OCI-LY7 (cell line): Measurements from ENCODE around the gene AOPEP. TPM values are rescaled to one million over a fixed set of nuclear protein-coding genes. Genes with fewer than 3 reads are reported as not detected.

ENCODE experiments used
- BruUV-seq: library from RNA; stranded (reverse); fragments of 400-500 nt; replicated peaks from 2 replicates; lab custom pipeline; 2021; lab: Mats Ljungman, UMichigan
- CTCF ChIA-PET: fragments of 300-600 bp; sonication (Branson Sonifier 250); formaldehyde crosslinking; loops from one replicate; lab custom pipeline; 2022; ENCODE audit warnings: antibody characterized with exemption; ENCODE audit not compliant: unreplicated experiment; lab: Charles Lee
- POLR2A ChIA-PET: fragments of 300-600 bp; sonication (Branson Sonifier 250); formaldehyde crosslinking; loops from one replicate; lab custom pipeline; 2022; ENCODE audit warnings: antibody characterized with exemption; lab: Charles Lee
- DNase-seq: peaks from one replicate; pipeline ENCODE4 v3.0.0-alpha.2; 2015; ENCODE audit warnings: low spot score
- H2AFZ ChIP-seq: fragments of 200-600 bp; sonication (generic), shearing (Covaris generic); 2 replicates; pipeline ENCODE4 v1.6.1; 2014; ENCODE audit warnings: mild to moderate bottlenecking, antibody characterized with exemption, low read length, moderate library complexity
- H3K27ac ChIP-seq: fragments of 200-600 bp; sonication (generic); 2 replicates; pipeline ENCODE4 v1.5.1; 2014; ENCODE audit warnings: mixed run types, low read depth, mild to moderate bottlenecking, moderate library complexity, low read length, inconsistent platforms; ENCODE audit not compliant: poor library complexity, severe bottlenecking
- H3K36me3 ChIP-seq: fragments of 200-600 bp; sonication (generic); 2 replicates; pipeline ENCODE4 v1.6.1; 2014; ENCODE audit warnings: mild to moderate bottlenecking, antibody characterized with exemption, low read length, moderate library complexity, mixed read lengths; ENCODE audit not compliant: insufficient read depth
- H3K4me1 ChIP-seq: fragments of 200-600 bp; sonication (generic); 2 replicates; pipeline ENCODE4 v1.5.1; 2014; ENCODE audit warnings: mild to moderate bottlenecking, low read length; ENCODE audit not compliant: insufficient read depth, poor library complexity, severe bottlenecking
- H3K4me2 ChIP-seq: fragments of 200-600 bp; sonication (generic); 2 replicates; pipeline ENCODE4 v1.6.1; 2014; ENCODE audit warnings: mild to moderate bottlenecking, low read length
- H3K4me3 ChIP-seq: fragments of 200-600 bp; sonication (generic); 2 replicates; pipeline ENCODE4 v1.5.1; 2014; ENCODE audit warnings: mild to moderate bottlenecking, low read depth, low read length; ENCODE audit not compliant: poor library complexity, severe bottlenecking
- H3K79me2 ChIP-seq: fragments of 200-600 bp; sonication (generic); 2 replicates; pipeline ENCODE4 v1.6.1; 2016; ENCODE audit warnings: low read depth, mild to moderate bottlenecking, low read length, moderate library complexity, mixed read lengths; ENCODE audit not compliant: insufficient read depth
- H3K9me2 ChIP-seq: fragments of 200-600 bp; sonication (generic); 2 replicates; pipeline ENCODE4 v1.6.1; 2016; ENCODE audit warnings: mild to moderate bottlenecking, low read length, mixed read lengths; ENCODE audit not compliant: insufficient read depth
- H3K9me3 ChIP-seq: fragments of 200-600 bp; sonication (generic); 2 replicates; pipeline ENCODE4 v1.6.1; 2014; ENCODE audit warnings: mild to moderate bottlenecking, mixed run types, low read length, mixed read lengths
- H4K20me1 ChIP-seq: fragments of 200-600 bp; sonication (generic); 2 replicates; pipeline ENCODE4 v1.6.1; 2014; ENCODE audit warnings: mild to moderate bottlenecking, antibody characterized with exemption, low read length, moderate library complexity, mixed read lengths; ENCODE audit not compliant: insufficient read depth
- CTCF ChIP-seq: fragments of 200-600 bp; sonication (generic); conservative IDR thresholded peaks from 2 replicates; pipeline ENCODE4 v1.5.1; 2014; ENCODE audit warnings: mild to moderate bottlenecking, antibody characterized with exemption, low read length, moderate library complexity, mixed read lengths
- EZH2phosphoT487 ChIP-seq: fragments of 200-600 bp; sonication (generic); IDR thresholded peaks from 2 replicates; pipeline ENCODE4 v1.6.1; 2018; ENCODE audit warnings: low read depth, borderline replicate concordance, mild to moderate bottlenecking, mixed run types, antibody characterized with exemption, low read length, moderate library complexity, mixed read lengths
- intact Hi-C: fragments of 100-400 bp; cut with micrococcal nuclease; formaldehyde crosslinking; loops from one replicate; pipeline ENCODE4 v1.10.0; 2022; ENCODE audit not compliant: unreplicated experiment
- total RNA-seq, 2 experiments: library from RNA; depleted of rRNA in 1 of 2; stranded (reverse); fragments of >200 nt in 1 of 2; shearing (Covaris generic) in 1 of 2; gene quantifications; 2 replicates each; pipeline ENCODE4 v1.2.3, GENCODE V29; 2014 to 2022

Gene AOPEP
- total RNA-seq, 2 experiments from 2014 or later = 17.3 to 24.3 TPM

- no peak for DNase-seq
- Histone ChIP-seq H3K79me2 (no peaks in the 10 kb centered on the region), H3K4me1 (no peaks in the 10 kb centered on the region), H3K27ac (no peak overlapping the region), H3K9me3 (no peaks in the 10 kb centered on the region), H4K20me1 (no peaks in the 10 kb centered on the region), H3K4me3 (no peak overlapping the region), H3K4me2 (no peak overlapping the region), H3K36me3 (no peaks in the 10 kb centered on the region), H2AFZ (no peak overlapping the region), H3K9me2 (no peaks in the 10 kb centered on the region)
- no peak for TF ChIP-seq CTCF
- TF ChIP-seq EZH2phosphoT487 = no peak
- BruUV-seq = no TSS peak
- intact Hi-C loops = no loop called here
- CTCF ChIA-PET = no interaction called here
- POLR2A ChIA-PET = interaction anchor here (0.6 to 0.7 kb wide), 2 partner anchors 342 to 821 kb away, joined by 3 read pairs; no protein-coding TSS in a partner anchor
Measured at GRCh38 chr9:94990897-94991561, 264.5 kb downstream of the AOPEP start.

- Histone ChIP-seq H3K4me2 (no peak overlapping the region), H3K79me2 (no peaks in the 10 kb centered on the region), H3K4me1 (no peaks in the 10 kb centered on the region), H3K9me3 (no peaks in the 10 kb centered on the region), H3K36me3 (no peaks in the 10 kb centered on the region), H3K9me2 (no peaks in the 10 kb centered on the region), H3K4me3 (no peak overlapping the region), H3K27ac (no peak overlapping the region), H4K20me1 (no peaks in the 10 kb centered on the region), H2AFZ (no peak overlapping the region)
- intact Hi-C loops = no loop called here
- POLR2A ChIA-PET = interaction anchor here (0.8 kb wide), 1 partner anchor 51 kb away, joined by 3 read pairs; no protein-coding TSS in a partner anchor
- DNase-seq = no peak
- TF ChIP-seq CTCF (no peak), EZH2phosphoT487 (no peak)
- CTCF ChIA-PET = no interaction called here
- BruUV-seq = no TSS peak
Measured at GRCh38 chr9:94991961-94992907, 265.7 kb downstream of the AOPEP start.
